NCI-H2171 (cell line): ENCODE measurements around the gene CELF4.
"Not testable (repeated sequence)": the region's sequence is repeated elsewhere in the genome, so short reads cannot be mapped to it uniquely, and the experiment has no call there.

Experiments
- DNase-seq: peaks from one replicate; lab custom pipeline; 2025; lab: John Stamatoyannopoulos, UW

Gene CELF4

GRCh38 chr18:37465958-37466357 is 99.6 kb downstream of the CELF4 start:
- DNase-seq, result no peak

GRCh38 chr18:37464257-37464656 is 101.3 kb downstream of the CELF4 start:
- no peak for DNase-seq

GRCh38 chr18:37461329-37461728 is 104.3 kb downstream of the CELF4 start:
- DNase-seq, result not testable (repeated sequence)

DNA sequence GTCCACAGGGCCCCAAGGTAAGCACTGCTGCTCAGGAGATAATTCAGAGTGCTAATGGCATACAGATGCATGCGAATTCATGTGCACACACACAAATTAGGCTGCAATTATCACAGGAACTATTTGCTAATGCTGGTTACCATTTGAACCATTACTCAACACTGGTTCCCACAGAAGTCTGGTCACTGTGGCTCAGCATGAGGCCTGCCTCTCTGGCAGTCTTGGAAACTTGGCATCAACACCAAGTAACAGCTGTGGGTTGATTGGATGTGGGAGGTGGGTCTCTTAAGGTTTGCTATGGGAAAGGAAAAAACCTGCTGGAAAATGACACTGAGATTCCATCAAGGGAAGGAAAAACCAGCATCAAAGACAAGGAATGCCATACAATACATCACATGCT is 105.0 kb downstream of the CELF4 start:
- DNase-seq, result no peak

GRCh38 chr18:37458697-37459096 is 106.9 kb downstream of the CELF4 start:
- no peak for DNase-seq

GRCh38 chr18:37457753-37458152 is 107.8 kb downstream of the CELF4 start:
- no peak for DNase-seq

DNA sequence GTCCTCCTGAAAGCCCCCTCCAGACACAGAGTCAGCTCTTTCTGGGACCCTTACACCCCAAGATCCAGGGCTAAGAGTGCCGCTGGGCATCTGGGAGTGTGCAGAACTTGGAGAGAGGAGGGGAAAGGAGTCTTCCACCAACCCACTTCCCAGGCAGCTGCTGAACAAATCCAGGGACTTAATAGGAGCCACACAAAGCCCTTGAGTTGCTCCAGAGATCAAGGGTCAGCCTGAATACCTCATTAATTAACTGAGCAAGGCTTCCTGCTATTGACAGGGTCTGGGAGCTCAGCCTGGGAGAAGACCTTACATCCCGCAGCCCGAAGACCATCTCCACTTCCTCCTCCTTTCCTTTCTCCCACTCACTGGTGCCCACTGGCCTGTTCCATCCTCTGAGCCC is 108.3 kb downstream of the CELF4 start:
- no peak for DNase-seq

DNA sequence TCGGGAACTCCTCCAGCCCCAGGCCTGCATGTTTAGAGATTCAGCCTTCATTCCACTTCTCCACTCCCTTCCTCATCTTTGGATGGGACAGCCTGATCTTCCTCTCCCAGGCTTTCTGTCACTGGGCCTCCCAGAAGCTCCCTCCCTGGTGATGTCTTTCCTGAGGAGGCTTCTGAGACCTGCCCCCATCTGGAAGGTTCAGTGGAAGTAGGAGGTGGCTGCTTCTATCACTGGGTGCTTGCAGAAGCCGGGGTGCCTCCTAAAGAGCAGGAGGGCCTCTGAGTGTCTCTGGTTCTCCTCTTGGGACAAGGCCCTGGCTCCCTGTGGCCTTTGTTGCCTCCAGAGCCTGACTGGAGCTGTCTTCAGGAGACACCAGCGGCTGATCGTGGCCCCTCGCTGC is 108.7 kb downstream of the CELF4 start:
- DNase-seq, result no peak

- no peak for DNase-seq
Observed at GRCh38 chr18:37456395-37456794, 109.2 kb downstream of the CELF4 start.

DNA sequence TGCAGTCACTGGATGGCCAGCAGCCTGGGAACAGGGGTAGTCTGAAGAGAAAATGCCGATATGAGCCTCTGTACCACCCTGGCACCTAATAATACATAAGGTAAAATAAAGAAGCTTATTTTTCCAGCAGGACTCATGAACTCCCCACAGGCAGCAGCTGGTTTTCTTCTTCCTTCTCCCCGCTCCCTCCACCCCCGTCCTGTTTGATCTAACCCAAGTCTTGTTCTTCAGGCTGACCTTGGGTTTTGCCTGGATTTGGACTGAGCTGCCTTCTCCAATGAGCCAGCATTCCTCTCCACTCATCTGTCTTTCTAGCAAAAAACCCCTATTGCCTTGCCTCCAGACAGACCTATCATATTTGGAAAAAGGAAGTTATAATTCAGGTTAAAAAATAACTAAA is 111.8 kb downstream of the CELF4 start:
- DNase-seq, result no peak

- no peak for DNase-seq
Observed at GRCh38 chr18:37452682-37453385, 112.8 kb downstream of the CELF4 start.

- DNase-seq, result no peak
Observed at GRCh38 chr18:37452015-37452414, 113.6 kb downstream of the CELF4 start.

GRCh38 chr18:37451239-37451825 is 114.3 kb downstream of the CELF4 start:
- no peak for DNase-seq

- DNase-seq, result peak; percentile 31
Observed at GRCh38 chr18:37450434-37451132, 115.0 kb downstream of the CELF4 start.

DNA sequence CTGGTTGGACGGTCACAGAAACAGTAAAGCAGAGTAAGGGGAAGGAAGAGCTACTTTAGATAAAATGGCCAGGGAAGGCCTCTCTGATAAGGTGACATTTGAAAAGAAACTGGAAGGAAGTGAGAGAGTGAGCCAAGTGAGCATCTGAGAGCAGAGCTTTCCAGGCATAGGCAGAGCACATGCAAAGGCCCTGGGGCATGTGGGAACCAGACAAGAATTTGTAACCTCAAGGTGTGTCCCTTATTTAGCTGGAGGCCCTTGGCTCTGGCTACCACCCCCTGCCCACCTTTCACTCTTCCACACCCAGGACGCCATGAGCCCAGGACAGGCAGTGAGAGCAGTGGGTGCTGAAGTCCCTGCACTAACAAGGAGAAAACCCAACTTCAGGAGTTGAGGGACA is 116.0 kb downstream of the CELF4 start:
- DNase-seq, result no peak

DNA sequence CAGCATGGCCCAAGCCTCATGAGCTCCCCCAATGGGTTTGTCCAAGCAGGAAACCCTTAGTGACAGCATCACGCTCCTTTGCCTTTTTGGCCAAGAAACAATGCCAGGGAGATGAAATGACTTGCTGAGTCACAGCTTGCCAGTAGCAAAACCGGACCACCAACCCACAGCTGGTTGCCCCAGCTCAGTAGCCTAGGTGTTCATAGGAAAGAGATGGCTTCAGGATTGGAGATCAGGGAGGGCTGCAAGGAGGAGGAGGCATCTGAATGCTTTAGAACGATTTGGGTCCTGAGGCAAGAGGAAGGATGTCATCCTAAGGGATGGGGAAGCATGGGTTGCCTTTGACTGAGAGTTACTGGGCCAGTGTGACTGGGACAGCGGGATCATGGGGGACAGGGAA is 116.7 kb downstream of the CELF4 start:
- DNase-seq, result no peak

DNA sequence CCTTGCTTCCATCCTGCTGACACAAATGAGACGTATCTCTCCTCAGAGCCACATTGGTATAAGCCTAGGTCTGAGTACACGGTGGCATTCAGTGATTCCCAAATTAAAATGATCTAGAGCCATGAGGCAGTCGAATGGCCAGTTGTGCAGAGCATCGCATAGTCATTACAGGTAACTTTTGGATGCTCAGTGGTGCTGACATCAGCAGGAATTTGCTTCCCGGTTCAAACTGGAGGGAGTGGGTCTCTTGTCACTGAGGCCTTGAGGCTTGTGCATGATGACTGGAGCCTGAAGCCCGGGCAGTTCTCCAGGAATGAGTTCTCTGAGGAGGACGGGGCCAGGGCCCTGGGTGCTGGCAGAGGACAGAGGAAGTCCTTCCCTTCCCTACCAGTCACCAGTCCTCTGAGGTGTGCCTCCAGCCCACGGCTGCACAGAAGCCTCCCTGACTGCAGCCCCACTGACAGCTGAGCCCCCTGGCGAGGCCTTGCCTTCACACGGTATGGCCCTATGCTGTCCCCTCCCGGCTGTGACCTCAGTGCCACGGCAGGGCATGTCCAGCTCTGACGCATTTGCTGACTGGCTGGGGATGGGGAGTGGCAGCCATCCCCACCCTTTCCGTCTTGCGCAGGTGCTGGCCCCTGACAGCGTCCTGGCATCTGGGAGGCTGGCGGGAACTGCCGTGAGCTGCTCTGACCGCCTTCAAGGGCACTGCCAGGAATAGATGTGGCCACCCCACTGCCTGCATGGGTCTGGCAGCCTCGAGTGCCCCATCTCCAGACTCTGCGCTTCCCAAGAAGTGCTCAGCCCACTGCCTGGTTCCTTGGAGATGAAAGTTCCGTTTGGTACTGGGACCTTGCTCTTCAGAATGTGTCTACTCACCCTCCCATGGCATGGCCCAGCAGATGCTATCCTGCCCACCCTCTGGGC is 117.4 kb downstream of the CELF4 start:
- DNase-seq, result no peak

- DNase-seq, result no peak
Observed at GRCh38 chr18:37445836-37446235, 119.8 kb downstream of the CELF4 start.

DNA sequence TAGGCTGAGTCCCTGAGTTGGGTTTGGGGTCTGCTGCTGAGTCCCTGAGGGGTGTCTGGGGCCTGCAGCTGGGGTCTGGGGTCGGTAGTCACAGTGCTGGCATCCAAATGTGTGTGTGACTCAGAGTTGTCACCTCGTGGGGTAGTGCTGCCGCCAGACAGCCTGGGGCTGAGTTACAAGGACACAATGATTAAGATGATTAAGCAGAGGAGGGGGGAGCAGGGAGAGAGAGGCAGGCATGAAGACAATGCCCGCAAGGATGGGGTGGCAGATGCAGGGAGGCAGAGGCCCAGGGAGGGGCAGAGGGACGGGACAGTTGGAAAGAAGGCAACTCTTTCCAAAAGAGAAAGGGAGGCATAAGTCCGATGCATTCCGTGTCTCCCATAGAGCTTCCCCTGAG is 120.2 kb downstream of the CELF4 start:
- DNase-seq, result no peak

DNA sequence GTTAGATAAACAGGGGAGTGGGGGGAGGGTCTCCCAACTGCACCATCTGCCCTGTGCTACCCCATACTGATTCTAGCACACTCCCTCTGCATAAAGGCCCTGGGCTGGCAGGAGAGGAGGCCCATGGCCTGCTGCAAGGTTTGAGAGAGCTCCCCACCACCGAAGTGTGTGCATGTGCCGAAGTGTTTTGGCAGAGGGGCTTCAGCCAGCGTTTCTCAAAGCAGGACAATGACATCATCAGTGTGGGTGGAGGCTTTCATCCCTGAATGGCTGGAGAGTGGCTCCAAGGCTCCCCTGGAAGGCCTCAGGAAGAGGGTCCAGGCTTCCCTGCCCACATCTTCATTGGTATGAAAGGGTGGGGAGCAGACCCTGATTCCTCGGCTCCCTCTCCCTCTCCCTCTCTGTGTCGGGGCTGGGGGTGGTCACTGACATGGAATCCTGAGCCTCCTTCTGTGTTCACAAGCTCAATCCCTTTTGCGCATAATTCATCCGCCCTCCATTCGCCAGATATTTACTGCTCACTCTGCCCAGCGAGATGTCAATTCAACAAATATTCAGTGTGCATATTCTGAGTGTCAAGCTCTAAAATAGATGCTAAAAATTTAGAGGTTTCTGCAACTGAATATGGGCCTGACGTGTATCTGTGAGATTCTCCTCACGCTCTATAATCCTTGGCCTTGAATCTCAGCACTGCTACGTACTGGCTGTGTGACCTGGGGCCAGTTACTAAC is 122.1 kb downstream of the CELF4 start:
- no peak for DNase-seq

GRCh38 chr18:37442477-37442876 is 123.1 kb downstream of the CELF4 start:
- DNase-seq, result no peak

- DNase-seq, result no peak
Observed at GRCh38 chr18:37441821-37442220, 123.8 kb downstream of the CELF4 start.
